ENCODE results near the gene SEC24D. TPM values are rescaled to one million over a fixed set of nuclear protein-coding genes. Genes with fewer than 3 reads are reported as not detected.

SEC24D gene
- total and polyA plus RNA-seq, 2 experiments from 2014 or later: 37.6 to 94.8 TPM

DNA sequence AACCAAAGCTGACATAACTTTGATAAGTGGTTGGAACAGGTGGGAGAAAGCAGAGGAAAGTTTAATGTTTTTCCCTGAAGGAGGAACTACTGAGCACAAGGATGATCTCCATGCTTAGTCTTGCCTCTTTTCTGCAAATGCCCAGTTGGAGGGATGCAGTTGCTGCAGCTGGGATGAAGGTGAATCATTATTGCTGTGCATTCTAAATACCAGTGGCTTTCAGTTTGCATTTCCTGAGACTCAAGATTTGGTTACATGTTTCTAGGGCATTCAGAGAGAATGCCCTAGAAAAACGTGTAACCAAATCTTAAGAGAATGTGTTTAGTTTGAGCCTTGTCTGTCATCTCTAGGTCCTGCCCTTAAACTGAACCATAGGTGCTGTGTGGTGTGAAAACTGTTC, 108.6 kb downstream of the SEC24D start:
- peaks cover 3% of the 10 kb centered on the region; the same call in 1 of the 2 replicates for H3F3A ChIP-seq (replicated peaks; ENCODE audit: low read depth)
- ATAC-seq (no peak), DNase-seq (ENCODE audit: low spot score) (no peak)
- no peak overlapping the region for H3K27ac Mint-ChIP-seq
- no peak overlapping the region for H3K4me3 Mint-ChIP-seq
- H3K4me1 ChIP-seq (ENCODE audit: insufficient read depth): peaks cover 3% of the 10 kb centered on the region; the same call in 1 of the 2 replicates
- no peaks in the 10 kb centered on the region for H3K9me3 Mint-ChIP-seq
- H3K27me3 Mint-ChIP-seq (ENCODE audit: insufficient read depth, low read depth, poor library complexity): peaks cover 2% of the 10 kb centered on the region
- TF ChIP-seq ZNF331 (CRISPR knock-in tag; IDR thresholded peaks at IDR 0.05; ENCODE audit: low read depth) (no peak), STAT1 (IDR thresholded peaks at IDR 0.05; ENCODE audit: unreplicated experiment) (no peak), ZNF114 (CRISPR knock-in tag; IDR thresholded peaks at IDR 0.05) (no peak), NANOG (IDR thresholded peaks at IDR 0.05; ENCODE audit: borderline replicate concordance) (no peak), EZH2 (IDR thresholded peaks at IDR 0.05; ENCODE audit: low read depth, unreplicated experiment) (no peak)
- TF ChIP-seq, protein P1, sequence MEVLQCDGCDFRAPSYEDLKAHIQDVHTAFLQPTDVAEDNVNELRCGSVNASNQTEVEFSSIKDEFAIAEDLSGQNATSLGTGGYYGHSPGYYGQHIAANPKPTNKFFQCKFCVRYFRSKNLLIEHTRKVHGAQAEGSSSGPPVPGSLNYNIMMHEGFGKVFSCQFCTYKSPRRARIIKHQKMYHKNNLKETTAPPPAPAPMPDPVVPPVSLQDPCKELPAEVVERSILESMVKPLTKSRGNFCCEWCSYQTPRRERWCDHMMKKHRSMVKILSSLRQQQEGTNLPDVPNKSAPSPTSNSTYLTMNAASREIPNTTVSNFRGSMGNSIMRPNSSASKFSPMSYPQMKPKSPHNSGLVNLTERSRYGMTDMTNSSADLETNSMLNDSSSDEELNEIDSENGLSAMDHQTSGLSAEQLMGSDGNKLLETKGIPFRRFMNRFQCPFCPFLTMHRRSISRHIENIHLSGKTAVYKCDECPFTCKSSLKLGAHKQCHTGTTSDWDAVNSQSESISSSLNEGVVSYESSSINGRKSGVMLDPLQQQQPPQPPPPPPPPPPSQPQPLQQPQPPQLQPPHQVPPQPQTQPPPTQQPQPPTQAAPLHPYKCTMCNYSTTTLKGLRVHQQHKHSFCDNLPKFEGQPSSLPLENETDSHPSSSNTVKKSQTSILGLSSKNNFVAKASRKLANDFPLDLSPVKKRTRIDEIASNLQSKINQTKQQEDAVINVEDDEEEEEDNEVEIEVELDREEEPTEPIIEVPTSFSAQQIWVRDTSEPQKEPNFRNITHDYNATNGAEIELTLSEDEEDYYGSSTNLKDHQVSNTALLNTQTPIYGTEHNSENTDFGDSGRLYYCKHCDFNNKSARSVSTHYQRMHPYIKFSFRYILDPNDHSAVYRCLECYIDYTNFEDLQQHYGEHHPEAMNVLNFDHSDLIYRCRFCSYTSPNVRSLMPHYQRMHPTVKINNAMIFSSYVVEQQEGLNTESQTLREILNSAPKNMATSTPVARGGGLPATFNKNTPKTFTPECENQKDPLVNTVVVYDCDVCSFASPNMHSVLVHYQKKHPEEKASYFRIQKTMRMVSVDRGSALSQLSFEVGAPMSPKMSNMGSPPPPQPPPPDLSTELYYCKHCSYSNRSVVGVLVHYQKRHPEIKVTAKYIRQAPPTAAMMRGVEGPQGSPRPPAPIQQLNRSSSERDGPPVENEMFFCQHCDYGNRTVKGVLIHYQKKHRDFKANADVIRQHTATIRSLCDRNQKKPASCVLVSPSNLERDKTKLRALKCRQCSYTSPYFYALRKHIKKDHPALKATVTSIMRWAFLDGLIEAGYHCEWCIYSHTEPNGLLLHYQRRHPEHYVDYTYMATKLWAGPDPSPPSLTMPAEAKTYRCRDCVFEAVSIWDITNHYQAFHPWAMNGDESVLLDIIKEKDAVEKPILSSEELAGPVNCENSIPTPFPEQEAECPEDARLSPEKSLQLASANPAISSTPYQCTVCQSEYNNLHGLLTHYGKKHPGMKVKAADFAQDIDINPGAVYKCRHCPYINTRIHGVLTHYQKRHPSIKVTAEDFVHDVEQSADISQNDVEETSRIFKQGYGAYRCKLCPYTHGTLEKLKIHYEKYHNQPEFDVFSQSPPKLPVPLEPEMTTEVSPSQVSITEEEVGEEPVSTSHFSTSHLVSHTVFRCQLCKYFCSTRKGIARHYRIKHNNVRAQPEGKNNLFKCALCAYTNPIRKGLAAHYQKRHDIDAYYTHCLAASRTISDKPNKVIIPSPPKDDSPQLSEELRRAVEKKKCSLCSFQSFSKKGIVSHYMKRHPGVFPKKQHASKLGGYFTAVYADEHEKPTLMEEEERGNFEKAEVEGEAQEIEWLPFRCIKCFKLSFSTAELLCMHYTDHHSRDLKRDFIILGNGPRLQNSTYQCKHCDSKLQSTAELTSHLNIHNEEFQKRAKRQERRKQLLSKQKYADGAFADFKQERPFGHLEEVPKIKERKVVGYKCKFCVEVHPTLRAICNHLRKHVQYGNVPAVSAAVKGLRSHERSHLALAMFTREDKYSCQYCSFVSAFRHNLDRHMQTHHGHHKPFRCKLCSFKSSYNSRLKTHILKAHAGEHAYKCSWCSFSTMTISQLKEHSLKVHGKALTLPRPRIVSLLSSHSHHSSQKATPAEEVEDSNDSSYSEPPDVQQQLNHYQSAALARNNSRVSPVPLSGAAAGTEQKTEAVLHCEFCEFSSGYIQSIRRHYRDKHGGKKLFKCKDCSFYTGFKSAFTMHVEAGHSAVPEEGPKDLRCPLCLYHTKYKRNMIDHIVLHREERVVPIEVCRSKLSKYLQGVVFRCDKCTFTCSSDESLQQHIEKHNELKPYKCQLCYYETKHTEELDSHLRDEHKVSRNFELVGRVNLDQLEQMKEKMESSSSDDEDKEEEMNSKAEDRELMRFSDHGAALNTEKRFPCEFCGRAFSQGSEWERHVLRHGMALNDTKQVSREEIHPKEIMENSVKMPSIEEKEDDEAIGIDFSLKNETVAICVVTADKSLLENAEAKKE (CRISPR knock-in tag; IDR thresholded peaks at IDR 0.05): no peak
- H3K79me2 ChIP-seq (replicated peaks; ENCODE audit: insufficient read depth): no peaks in the 10 kb centered on the region
- no peak overlapping the region for H3K27ac ChIP-seq (ENCODE audit: low read depth)
- H3K9me2 ChIP-seq (ENCODE audit: insufficient read depth): no peaks in the 10 kb centered on the region
- H3K4me2 ChIP-seq: no peak overlapping the region
- H3K36me3 ChIP-seq (ENCODE audit: insufficient read depth): peaks cover 43% of the 10 kb centered on the region
- H3K36me3 Mint-ChIP-seq (ENCODE audit: low read depth): peaks cover 24% of the 10 kb centered on the region; the same call in 2 of the 3 replicates
- H3K27me3 ChIP-seq (ENCODE audit: insufficient read depth): no peaks in the 10 kb centered on the region
- H2AFZ ChIP-seq: no peak overlapping the region
- H3K4me3 ChIP-seq: no peak overlapping the region
- peaks cover 6% of the 10 kb centered on the region; the same call in 2 of the 3 replicates for H3K4me1 Mint-ChIP-seq
- H4K20me1 ChIP-seq (replicated peaks; ENCODE audit: insufficient read depth): 0 out of 2 replicates have a peak, but pooled peaks cover 4% of the 10 kb centered on the region

DNA sequence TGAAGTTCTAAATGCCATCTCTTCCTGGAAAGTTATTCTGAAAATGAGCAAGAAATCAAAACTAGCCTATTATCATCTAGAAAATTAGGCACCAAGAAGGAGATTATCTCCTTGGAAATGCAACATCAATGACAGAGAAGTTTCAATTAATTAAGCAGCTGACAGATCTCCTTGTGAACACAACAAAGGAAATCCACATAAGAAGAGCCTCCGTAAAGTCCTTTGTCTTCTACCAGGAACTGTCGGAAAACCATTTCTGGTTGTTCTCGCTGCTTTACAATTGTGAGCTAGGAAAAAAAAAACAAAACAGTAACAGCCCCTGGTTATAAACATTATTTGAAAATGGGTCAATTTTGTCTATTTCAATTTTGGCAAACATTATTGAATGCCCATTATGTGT, 112.6 kb downstream of the SEC24D start:
- Mint-ChIP-seq H3K27ac (no peak overlapping the region), H3K4me3 (no peak overlapping the region), H3K36me3 (ENCODE audit: low read depth) (peaks cover 7% of the 10 kb centered on the region; the same call in 2 of the 3 replicates), H3K9me3 (no peaks in the 10 kb centered on the region), H3K27me3 (ENCODE audit: insufficient read depth, low read depth, poor library complexity) (no peaks in the 10 kb centered on the region), H3K4me1 (peaks cover 6% of the 10 kb centered on the region; the same call in 2 of the 3 replicates)
- no peaks in the 10 kb centered on the region for H3K9me2 ChIP-seq (ENCODE audit: insufficient read depth)
- H3K4me3 ChIP-seq: no peak overlapping the region
- no peak overlapping the region for H3K27ac ChIP-seq (ENCODE audit: low read depth)
- DNase-seq (ENCODE audit: low spot score) (peak; percentile 20), ATAC-seq (peak; percentile 42; the same call in 2 of the 3 replicates)
- H2AFZ ChIP-seq: no peak overlapping the region
- H3K36me3 ChIP-seq (ENCODE audit: insufficient read depth): peaks cover 22% of the 10 kb centered on the region
- H3K27me3 ChIP-seq (ENCODE audit: insufficient read depth): no peaks in the 10 kb centered on the region
- no peak overlapping the region for H3K4me2 ChIP-seq
- no peaks in the 10 kb centered on the region for H3K79me2 ChIP-seq (replicated peaks; ENCODE audit: insufficient read depth)
- H3F3A ChIP-seq (replicated peaks; ENCODE audit: low read depth): peaks cover 3% of the 10 kb centered on the region
- peaks cover 3% of the 10 kb centered on the region; the same call in 1 of the 2 replicates for H3K4me1 ChIP-seq (ENCODE audit: insufficient read depth)
- H4K20me1 ChIP-seq (replicated peaks; ENCODE audit: insufficient read depth): peaks cover 12% of the 10 kb centered on the region; the same call in 1 of the 2 replicates
- TF ChIP-seq EZH2 (IDR thresholded peaks at IDR 0.05; ENCODE audit: low read depth, unreplicated experiment): no peak
- TF ChIP-seq NANOG (IDR thresholded peaks at IDR 0.05; ENCODE audit: borderline replicate concordance): no peak
- no peak for TF ChIP-seq STAT1 (IDR thresholded peaks at IDR 0.05; ENCODE audit: unreplicated experiment)
- TF ChIP-seq CREB1 (CRISPR knock-in tag; IDR thresholded peaks at IDR 0.05; ENCODE audit: low read depth): no peak
- no peak for TF ChIP-seq EZH2phosphoT487 (IDR thresholded peaks at IDR 0.05; ENCODE audit: unreplicated experiment)
- TF ChIP-seq, protein P2, sequence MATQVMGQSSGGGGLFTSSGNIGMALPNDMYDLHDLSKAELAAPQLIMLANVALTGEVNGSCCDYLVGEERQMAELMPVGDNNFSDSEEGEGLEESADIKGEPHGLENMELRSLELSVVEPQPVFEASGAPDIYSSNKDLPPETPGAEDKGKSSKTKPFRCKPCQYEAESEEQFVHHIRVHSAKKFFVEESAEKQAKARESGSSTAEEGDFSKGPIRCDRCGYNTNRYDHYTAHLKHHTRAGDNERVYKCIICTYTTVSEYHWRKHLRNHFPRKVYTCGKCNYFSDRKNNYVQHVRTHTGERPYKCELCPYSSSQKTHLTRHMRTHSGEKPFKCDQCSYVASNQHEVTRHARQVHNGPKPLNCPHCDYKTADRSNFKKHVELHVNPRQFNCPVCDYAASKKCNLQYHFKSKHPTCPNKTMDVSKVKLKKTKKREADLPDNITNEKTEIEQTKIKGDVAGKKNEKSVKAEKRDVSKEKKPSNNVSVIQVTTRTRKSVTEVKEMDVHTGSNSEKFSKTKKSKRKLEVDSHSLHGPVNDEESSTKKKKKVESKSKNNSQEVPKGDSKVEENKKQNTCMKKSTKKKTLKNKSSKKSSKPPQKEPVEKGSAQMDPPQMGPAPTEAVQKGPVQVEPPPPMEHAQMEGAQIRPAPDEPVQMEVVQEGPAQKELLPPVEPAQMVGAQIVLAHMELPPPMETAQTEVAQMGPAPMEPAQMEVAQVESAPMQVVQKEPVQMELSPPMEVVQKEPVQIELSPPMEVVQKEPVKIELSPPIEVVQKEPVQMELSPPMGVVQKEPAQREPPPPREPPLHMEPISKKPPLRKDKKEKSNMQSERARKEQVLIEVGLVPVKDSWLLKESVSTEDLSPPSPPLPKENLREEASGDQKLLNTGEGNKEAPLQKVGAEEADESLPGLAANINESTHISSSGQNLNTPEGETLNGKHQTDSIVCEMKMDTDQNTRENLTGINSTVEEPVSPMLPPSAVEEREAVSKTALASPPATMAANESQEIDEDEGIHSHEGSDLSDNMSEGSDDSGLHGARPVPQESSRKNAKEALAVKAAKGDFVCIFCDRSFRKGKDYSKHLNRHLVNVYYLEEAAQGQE (IDR thresholded peaks at IDR 0.05; ENCODE audit: unreplicated experiment): no peak
